CD4-positive, CD25-positive, alpha-beta regulatory T cell (primary cell): ENCODE data around the gene SULT4A1. TPM values are rescaled to one million over a fixed set of nuclear protein-coding genes. Genes with fewer than 3 reads are reported as not detected.

Experiments used
- ATAC-seq, 2 donors: fragments of 150-1000 bp; cut with Tn5 transposase; one replicate each; pipeline ENCODE4 v1.10.0; 2021; ENCODE audit warnings: low read depth in 2 of 2, moderate number of reproducible peaks in 2 of 2, moderate library complexity in 1 of 2
- DNase-seq, 3 donors: peaks; one replicate each; pipeline versions ENCODE4 v3.0.0 to v3.0.0-alpha.2; 2012 to 2022; ENCODE audit warnings: mixed read lengths in 1 of 3
- H3K27ac ChIP-seq: one replicate; pipeline ENCODE4 v1.7.0; 2013; ENCODE audit warnings: mild to moderate bottlenecking, low read length; ENCODE audit not compliant: insufficient read depth, poor library complexity, severe bottlenecking
- H3K27me3 ChIP-seq: one replicate; pipeline ENCODE4 v1.7.0; 2013; ENCODE audit warnings: low read length; ENCODE audit not compliant: control insufficient read depth, insufficient read depth
- H3K36me3 ChIP-seq: one replicate; pipeline ENCODE4 v1.7.0; 2013; ENCODE audit warnings: mild to moderate bottlenecking, low read length, moderate library complexity; ENCODE audit not compliant: control insufficient read depth, insufficient read depth
- H3K4me1 ChIP-seq: 2 replicates; pipeline ENCODE4 v1.7.0; 2013; ENCODE audit warnings: mild to moderate bottlenecking, low read length; ENCODE audit not compliant: insufficient read depth, control insufficient read depth, poor library complexity, severe bottlenecking
- H3K4me3 ChIP-seq: one replicate; pipeline ENCODE4 v1.7.0; 2013; ENCODE audit warnings: low read depth, mild to moderate bottlenecking, low read length, moderate library complexity
- H3K9me3 ChIP-seq, 2 experiments: 1 replicate in 1 of 2; 2 replicates in 1 of 2; pipeline ENCODE4 v1.7.0; 2013; ENCODE audit warnings: low read length in 2 of 2, mild to moderate bottlenecking in 1 of 2, moderate library complexity in 1 of 2; ENCODE audit not compliant: control insufficient read depth in 2 of 2
- H3K27ac Mint-ChIP-seq, 3 donors: one replicate each; pipeline ENCODE4 v1.8.0; 2020 to 2022; ENCODE audit warnings: mild to moderate bottlenecking in 3 of 3, mixed read lengths in 3 of 3, moderate library complexity in 2 of 3
- H3K27me3 Mint-ChIP-seq: one replicate; pipeline ENCODE4 v1.8.0; 2022; ENCODE audit warnings: mild to moderate bottlenecking, mixed read lengths
- H3K36me3 Mint-ChIP-seq: one replicate; pipeline ENCODE4 v1.8.0; 2020; ENCODE audit warnings: mixed read lengths
- H3K4me1 Mint-ChIP-seq, 4 donors: one replicate each; pipeline ENCODE4 v1.8.0; 2020 to 2022; ENCODE audit warnings: mixed read lengths in 4 of 4, mild to moderate bottlenecking in 1 of 4
- H3K4me3 Mint-ChIP-seq, 4 donors: one replicate each; pipeline ENCODE4 v1.8.0; 2020 to 2022; ENCODE audit warnings: mild to moderate bottlenecking in 4 of 4, mixed read lengths in 4 of 4, moderate library complexity in 3 of 4
- H3K9me3 Mint-ChIP-seq, 7 donors: one replicate each; pipeline ENCODE4 v1.8.0; 2020 to 2022; ENCODE audit warnings: mixed read lengths in 7 of 7, mild to moderate bottlenecking in 3 of 7, moderate library complexity in 2 of 7
- polyA plus RNA-seq, 4 donors: library from polyadenylated mRNA; unstranded; fragments of 300-500 nt; fragmentation: Illumina TruSeq; gene quantifications; one replicate each; pipeline ENCODE4 v1.2.3, GENCODE V29; 2021
- total RNA-seq: library from RNA; stranded (reverse); gene quantifications from one replicate; pipeline ENCODE4 v1.2.3, GENCODE V29; 2022

Gene SULT4A1
- total and polyA plus RNA-seq, 5 donors from 2014 or later: not detected

- Histone ChIP-seq H3K9me3 (no peaks in the 10 kb centered on the region), H3K36me3 (no peaks in the 10 kb centered on the region), H3K27ac (no peak overlapping the region), H3K4me1 (no peaks in the 10 kb centered on the region), H3K27me3 (no peaks in the 10 kb centered on the region), H3K4me3 (no peak overlapping the region)
- H3K36me3 Mint-ChIP-seq: no peaks in the 10 kb centered on the region
- ATAC-seq (no peak), DNase-seq (no peak)
- peaks cover 0 to 2% (median 0%) of the 10 kb centered on the region in 7 donors for H3K9me3 Mint-ChIP-seq
- peaks cover 19% of the 10 kb centered on the region for H3K27me3 Mint-ChIP-seq
- no peak overlapping the region for H3K4me3 Mint-ChIP-seq
- H3K4me1 Mint-ChIP-seq: peaks cover 0 to 5% (median 1%) of the 10 kb centered on the region in 4 donors
- no peak overlapping the region for H3K27ac Mint-ChIP-seq
Observed at GRCh38 chr22:43881091-43882061, 19.1 kb upstream of the SULT4A1 start.

- Mint-ChIP-seq H3K27ac (no peak overlapping the region), H3K4me3 (no peak overlapping the region), H3K4me1 (peaks cover 0 to 5% (median 1%) of the 10 kb centered on the region in 4 donors), H3K9me3 (peaks cover 0 to 2% (median 0%) of the 10 kb centered on the region in 7 donors), H3K27me3 (peaks cover 20% of the 10 kb centered on the region), H3K36me3 (no peaks in the 10 kb centered on the region)
- Histone ChIP-seq H3K4me1 (no peaks in the 10 kb centered on the region), H3K36me3 (no peaks in the 10 kb centered on the region), H3K27me3 (no peaks in the 10 kb centered on the region), H3K4me3 (no peak overlapping the region), H3K27ac (no peak overlapping the region), H3K9me3 (no peaks in the 10 kb centered on the region)
- DNase-seq (no peak), ATAC-seq (no peak)
Observed at GRCh38 chr22:43880541-43880991, 18.3 kb upstream of the SULT4A1 start.

DNA sequence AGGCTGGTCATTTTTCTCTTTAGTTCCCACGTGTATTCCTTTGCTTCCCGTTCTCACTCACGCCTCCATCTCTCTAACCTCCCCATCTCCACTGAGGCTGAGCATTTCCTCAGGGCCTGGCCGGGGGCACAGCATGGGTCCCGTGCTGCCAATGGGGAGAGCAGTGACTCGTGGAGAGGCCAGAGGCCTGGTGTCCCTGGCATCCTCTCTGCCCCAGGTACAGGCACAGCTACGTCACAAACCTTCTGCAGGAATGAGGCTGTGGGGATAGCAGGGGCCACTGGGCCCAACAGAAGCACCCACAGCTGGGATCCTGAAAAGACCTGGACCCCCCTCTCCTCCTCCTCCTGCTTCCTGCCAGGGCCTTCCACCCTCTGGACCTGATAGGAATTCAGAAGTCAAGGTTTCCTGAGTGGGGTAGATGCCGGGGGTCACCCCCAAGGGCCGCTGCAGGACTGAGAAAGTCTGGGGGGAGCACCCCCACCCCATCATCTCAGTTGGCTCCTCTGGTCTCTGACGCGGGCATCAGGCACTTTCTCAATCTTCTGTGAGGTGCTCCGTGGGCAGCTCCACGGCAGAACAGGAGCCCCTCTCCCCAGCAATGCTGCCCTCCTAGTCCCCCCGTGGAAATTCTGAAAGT, 17.7 kb upstream of the SULT4A1 start:
- Mint-ChIP-seq H3K27me3 (peaks cover 20% of the 10 kb centered on the region), H3K36me3 (no peaks in the 10 kb centered on the region), H3K9me3 (peaks cover 0 to 2% (median 0%) of the 10 kb centered on the region in 7 donors), H3K4me1 (peaks cover 0 to 5% (median 1%) of the 10 kb centered on the region in 4 donors), H3K27ac (no peak overlapping the region), H3K4me3 (no peak overlapping the region)
- no peaks in the 10 kb centered on the region for H3K9me3 ChIP-seq
- no peaks in the 10 kb centered on the region for H3K4me1 ChIP-seq
- ATAC-seq (no peak), DNase-seq (no peak)
- H3K4me3 ChIP-seq: no peak overlapping the region
- no peaks in the 10 kb centered on the region for H3K36me3 ChIP-seq
- H3K27me3 ChIP-seq: no peaks in the 10 kb centered on the region
- H3K27ac ChIP-seq: no peak overlapping the region

DNA sequence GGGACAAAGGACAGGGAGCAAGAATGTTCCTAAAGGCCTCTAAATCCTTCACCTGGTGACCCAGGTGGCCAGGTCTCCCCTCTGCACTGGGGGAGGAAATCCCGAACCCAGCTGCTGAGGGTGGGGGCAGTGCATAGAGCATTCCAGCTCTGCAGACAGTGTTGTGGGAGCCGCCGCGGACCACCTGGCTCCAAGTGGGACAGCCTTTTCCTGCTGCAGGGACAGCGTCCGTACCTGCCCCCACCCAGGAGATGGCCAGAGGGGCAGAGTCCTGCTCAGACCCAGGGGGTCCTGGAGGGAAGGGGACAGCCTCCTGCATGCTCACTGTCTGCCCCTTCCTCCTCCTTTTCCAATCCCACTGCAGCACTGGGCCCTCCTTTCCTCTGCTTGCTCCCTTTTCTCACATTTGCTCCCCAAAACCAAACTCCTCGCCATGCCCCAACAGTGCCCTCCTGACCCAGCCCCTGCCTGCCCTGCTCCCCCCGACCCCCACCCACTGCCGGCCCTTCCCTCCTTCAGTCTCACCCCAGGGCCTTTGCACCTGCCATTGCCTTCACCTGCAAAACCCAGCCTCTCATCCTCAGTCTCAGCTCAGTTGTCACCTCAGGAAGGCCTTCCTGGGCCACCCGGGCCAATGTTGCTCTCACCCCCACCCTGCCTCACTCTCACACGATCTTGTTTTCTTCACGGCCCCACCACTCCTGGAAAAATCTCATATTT, 16.7 kb upstream of the SULT4A1 start:
- no peak overlapping the region for H3K4me3 Mint-ChIP-seq
- H3K27me3 Mint-ChIP-seq: peaks cover 16% of the 10 kb centered on the region
- peaks cover 0 to 2% (median 0%) of the 10 kb centered on the region in 7 donors for H3K9me3 Mint-ChIP-seq
- no peaks in the 10 kb centered on the region for H3K36me3 Mint-ChIP-seq
- H3K4me1 Mint-ChIP-seq: peaks cover 0 to 3% (median 0%) of the 10 kb centered on the region in 4 donors
- Histone ChIP-seq H3K4me1 (no peaks in the 10 kb centered on the region), H3K4me3 (no peak overlapping the region), H3K36me3 (no peaks in the 10 kb centered on the region), H3K9me3 (no peaks in the 10 kb centered on the region), H3K27ac (no peak overlapping the region), H3K27me3 (no peaks in the 10 kb centered on the region)
- DNase-seq: no peak
- no peak overlapping the region for H3K27ac Mint-ChIP-seq
- ATAC-seq: no peak

DNA sequence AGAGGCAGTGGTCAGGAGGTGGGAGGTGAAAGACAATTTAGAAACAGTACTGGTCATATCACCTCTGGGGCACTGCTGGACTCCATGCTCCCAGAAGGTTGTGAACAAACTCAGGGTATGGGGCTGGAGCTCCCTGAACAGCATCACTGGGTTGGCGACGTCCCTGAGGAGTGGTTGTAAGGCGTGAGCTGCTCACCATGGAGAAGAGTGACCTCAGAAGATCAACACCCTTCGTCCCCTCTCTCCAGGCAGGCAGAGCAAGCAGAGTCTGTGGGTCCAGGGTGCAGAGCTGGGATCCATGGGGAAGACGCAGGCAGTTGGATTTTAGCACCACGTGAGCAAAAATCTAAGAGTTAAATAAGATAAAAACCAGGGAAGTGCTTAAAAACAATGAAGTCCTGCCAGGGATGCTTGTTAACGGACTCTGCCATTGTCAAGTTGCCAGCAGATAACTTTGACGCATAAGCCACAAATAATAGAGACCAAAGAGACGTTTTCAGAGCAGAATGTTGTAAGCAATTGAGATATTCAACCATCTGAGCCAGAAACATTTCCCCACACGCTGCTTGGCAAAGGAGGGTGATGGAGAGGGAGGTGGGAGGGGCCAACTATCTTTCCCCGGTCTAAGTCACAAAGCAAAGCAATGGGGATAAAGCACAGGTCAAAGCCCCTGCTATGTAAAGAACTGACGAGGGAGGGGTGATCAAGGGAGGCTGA, 15.9 kb upstream of the SULT4A1 start:
- H3K4me1 Mint-ChIP-seq: peaks cover 0 to 3% (median 0%) of the 10 kb centered on the region in 4 donors
- no peaks in the 10 kb centered on the region for H3K36me3 Mint-ChIP-seq
- H3K27ac ChIP-seq: no peak overlapping the region
- no peaks in the 10 kb centered on the region for H3K9me3 ChIP-seq
- H3K9me3 Mint-ChIP-seq: peaks cover 0 to 2% (median 0%) of the 10 kb centered on the region in 7 donors
- H3K4me1 ChIP-seq: no peaks in the 10 kb centered on the region
- no peak overlapping the region for H3K27ac Mint-ChIP-seq
- no peak overlapping the region for H3K4me3 ChIP-seq
- no peaks in the 10 kb centered on the region for H3K36me3 ChIP-seq
- DNase-seq (no peak), ATAC-seq (no peak)
- peaks cover 21% of the 10 kb centered on the region for H3K27me3 Mint-ChIP-seq
- no peaks in the 10 kb centered on the region for H3K27me3 ChIP-seq
- H3K4me3 Mint-ChIP-seq: no peak overlapping the region

DNA sequence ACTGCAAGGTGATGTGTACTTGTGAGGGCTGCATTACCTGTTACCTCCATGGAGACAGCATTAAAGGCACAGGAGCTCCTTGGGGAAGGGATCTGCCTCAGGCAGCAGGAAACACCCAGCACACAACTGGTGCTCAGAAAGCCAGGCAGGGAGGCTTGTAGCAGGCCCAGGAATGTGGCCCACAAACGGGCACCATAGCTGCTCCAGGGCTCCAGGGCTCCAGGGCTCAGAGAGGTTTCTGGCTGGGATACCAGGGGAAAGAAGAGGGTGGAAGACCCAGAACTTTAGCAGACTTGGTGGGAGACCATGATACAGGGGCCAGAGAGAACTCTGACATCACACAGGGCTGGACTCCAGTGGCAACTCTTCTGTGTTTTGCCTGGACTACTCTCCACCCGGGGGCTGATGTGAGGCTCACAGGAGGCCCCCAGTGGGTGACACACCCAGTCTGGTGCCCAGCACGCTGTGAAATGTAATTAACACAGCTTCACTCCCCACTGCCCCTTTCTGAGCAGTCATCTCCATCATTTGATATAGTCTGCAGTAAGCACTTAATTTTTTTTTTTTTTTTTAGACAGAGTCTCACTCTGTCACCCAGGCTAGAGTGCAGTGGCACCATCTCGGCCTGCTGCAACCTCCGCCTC, 14.7 kb upstream of the SULT4A1 start:
- Mint-ChIP-seq H3K27ac (no peak overlapping the region), H3K27me3 (peaks cover 21% of the 10 kb centered on the region), H3K36me3 (no peaks in the 10 kb centered on the region), H3K4me3 (no peak overlapping the region), H3K9me3 (no peaks in the 10 kb centered on the region), H3K4me1 (no peaks in the 10 kb centered on the region)
- ATAC-seq: no peak
- Histone ChIP-seq H3K27me3 (no peaks in the 10 kb centered on the region), H3K4me3 (no peak overlapping the region), H3K36me3 (no peaks in the 10 kb centered on the region), H3K27ac (no peak overlapping the region), H3K4me1 (no peaks in the 10 kb centered on the region), H3K9me3 (no peaks in the 10 kb centered on the region)
- no peak for DNase-seq

GRCh38 chr22:43869799-43870198, 7.5 kb upstream of the SULT4A1 start:
- Histone ChIP-seq H3K4me3 (no peak overlapping the region), H3K9me3 (no peaks in the 10 kb centered on the region), H3K4me1 (no peaks in the 10 kb centered on the region), H3K27me3 (peaks cover 5% of the 10 kb centered on the region), H3K27ac (no peak overlapping the region), H3K36me3 (no peaks in the 10 kb centered on the region)
- H3K27ac Mint-ChIP-seq: no peak overlapping the region
- H3K27me3 Mint-ChIP-seq: peaks cover 37% of the 10 kb centered on the region
- H3K36me3 Mint-ChIP-seq: no peaks in the 10 kb centered on the region
- peaks cover 0 to 11% (median 4%) of the 10 kb centered on the region in 7 donors for H3K9me3 Mint-ChIP-seq
- DNase-seq: no peak
- no peak overlapping the region for H3K4me3 Mint-ChIP-seq
- no peak for ATAC-seq
- no peaks in the 10 kb centered on the region for H3K4me1 Mint-ChIP-seq
